Testis (tissue), 2 donors: Measurements from ENCODE around the gene TGM5.

Experiments
- CTCF ChIP-seq, 3 experiments: fragments of 450-650 bp in 2 of 3; fragments of 200-600 bp in 1 of 3; sonication (generic) in 1 of 3; IDR thresholded peaks; one replicate each; pipeline ENCODE4 v1.5.1; 2016 to 2019; ENCODE audit warnings: antibody characterized with exemption in 3 of 3, mild to moderate bottlenecking in 2 of 3, moderate library complexity in 1 of 3
- POLR2A ChIP-seq: fragments of 450-650 bp; IDR thresholded peaks from one replicate; pipeline ENCODE4 v1.6.1; 2017; ENCODE audit warnings: antibody characterized with exemption, mild to moderate bottlenecking, moderate library complexity

- TF ChIP-seq POLR2A = no peak
- no peak for TF ChIP-seq CTCF (IDR thresholded peaks at IDR 0.05)
Observed at GRCh38 chr15:43299411-43299810, 32.7 kb upstream of the TGM5 start.
